Measurements from ENCODE around the gene KPNA2.
"Not testable (repeated sequence)": the region's sequence is repeated elsewhere in the genome, so short reads cannot be mapped to it uniquely, and the experiment has no call there.

The KPNA2 gene

DNA sequence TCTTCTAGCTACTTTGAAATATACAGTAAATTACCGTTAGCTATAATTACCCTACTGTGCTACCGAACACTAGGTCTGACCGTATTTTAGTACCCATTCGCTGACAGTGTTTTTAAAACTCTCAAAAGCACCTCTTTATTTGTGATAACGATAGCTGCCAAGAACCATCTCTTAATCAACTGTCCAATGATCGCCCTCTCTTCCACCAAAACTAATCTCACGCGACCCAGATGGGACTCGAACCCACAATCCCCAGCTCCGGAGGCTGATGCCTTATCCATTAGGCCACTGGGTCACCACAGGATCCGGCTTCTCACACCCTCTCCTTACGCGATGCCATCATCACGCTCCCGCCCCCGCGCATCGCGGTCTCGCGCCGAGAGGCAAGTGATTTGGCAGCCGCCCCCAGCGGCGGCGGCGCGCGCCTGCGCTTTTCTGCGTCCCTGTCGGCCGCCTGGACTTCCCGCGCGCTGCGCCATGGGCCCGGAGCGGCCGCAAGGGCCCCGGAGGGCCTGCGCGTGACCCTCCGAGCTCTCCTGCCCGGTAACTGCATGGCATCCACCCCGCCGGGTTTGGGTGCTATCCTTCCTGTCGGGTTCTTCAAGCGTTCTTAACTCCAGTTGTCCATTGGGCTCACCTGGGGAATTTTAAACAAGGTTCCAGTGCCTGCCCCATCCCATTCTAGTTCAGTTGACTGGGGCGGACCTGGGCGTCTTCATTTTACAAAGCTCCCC lies 15.7 kb upstream of the KPNA2 start:
- peak; percentile 96 to 97 for DNase-seq (ENCODE audit: low read depth in 2 of 2)

DNA sequence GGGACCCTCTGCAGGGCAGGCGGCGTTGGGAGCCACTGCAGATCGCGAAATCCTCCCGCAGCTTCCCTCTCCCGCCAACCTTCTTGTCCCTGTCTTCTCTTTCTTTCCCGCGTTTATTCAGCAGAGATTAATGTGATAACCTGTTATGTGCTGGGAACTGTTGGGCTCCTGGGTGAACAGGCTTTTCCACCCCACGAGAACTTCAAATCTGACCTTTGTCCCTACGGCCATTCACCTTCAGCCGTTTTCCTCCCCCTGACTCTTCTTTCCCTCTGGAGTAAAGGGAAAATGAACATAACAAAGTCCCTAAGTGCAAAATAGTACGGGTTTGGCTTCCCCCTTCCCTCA lies 15.2 kb upstream of the KPNA2 start:
- DNase-seq (ENCODE audit: low read depth in 2 of 2): no peak

DNA sequence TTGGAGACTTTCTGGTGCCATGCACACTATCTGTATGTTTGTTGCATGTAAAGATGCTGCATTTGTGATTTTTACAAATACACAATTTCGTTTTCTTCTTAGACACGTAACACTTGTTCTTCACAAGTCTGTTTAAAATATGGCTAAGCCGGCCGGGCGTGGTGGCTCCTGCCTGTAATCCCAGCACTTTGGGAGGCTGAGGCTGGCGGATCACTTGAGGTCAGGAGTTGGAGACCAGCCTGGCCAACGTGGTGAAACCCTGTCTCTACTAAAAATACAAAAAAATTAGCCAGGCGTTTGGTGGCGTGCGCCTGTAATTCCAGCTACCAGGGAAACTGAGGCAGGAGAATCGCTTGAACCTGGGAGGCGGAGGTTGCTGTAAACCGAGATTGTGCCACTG lies 14.7 kb upstream of the KPNA2 start:
- not testable (repeated sequence) for DNase-seq (ENCODE audit: low read depth in 2 of 2)

DNA sequence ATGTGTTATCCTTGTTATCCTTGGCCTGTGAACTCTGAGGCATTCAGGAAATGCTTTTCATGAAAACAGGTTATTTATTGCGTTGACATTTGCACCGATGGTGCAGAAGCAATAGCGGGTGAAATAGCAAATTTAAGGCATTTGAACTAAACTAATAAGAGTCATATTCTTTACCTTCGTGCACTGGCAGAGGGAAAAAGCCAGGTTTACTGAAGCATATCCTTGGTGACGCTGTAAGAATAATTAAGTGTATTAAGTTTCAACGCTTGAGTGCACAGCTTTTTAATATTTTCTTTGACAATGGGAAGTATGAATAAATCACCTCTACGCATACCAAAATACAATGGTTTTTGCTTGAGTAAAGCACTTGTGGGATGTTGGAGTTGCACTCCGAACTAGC lies 13.6 kb upstream of the KPNA2 start:
- DNase-seq (ENCODE audit: low read depth in 2 of 2): no peak

DNA sequence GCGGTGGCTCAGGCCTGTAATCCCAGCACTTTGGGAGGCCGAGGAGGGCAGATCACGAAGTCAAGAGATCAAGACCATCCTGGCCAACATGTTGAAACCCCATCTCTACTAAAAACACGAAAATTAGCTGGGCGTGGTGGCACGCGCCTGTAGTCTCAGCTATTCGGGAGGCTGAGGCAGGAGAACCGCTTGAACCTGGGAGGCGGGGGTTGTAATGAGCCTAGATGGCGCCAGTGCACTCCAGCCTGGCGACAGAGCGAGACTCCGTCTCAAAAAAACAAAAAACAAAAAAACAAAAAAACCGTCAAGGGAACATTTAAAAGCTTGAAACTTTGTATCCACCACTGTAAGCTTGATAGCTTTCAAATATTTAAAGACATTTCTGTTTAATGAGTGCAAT lies 13.0 kb upstream of the KPNA2 start:
- DNase-seq (ENCODE audit: low read depth in 2 of 2): not testable (repeated sequence)

DNA sequence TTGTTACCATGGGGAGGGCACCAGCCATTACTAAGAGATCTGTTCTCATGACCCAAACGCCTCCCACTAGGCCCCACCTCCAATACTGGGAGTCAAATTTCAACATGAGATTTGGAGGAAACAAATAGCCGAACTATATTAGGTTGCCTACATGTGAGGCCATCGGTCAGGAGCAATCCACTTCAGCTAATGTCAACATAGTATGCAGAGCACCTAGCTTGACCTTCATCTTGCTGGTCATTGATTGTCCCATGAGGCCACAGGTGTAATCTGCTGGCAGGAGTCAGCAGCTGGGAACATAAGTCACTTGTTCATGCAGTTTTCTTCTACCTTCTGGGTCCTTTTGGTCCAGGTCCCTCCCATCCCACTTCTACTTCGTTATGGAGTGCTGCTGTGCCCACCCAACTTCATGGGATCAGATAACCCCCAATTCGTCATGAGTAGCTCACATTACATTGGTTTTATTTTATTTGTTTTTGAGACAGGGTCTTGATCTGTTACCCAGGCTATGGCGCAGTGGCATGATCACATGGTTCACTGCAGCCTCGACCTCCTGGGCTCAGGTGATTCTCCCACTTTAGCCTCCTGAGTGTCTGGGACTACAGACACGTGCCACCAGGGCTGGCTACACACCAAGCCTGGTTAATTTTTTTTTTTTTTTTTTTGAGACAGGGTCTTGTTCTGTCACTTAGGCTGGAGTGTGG lies 5.9 kb upstream of the KPNA2 start:
- DNase-seq (ENCODE audit: low read depth in 2 of 2): no peak

DNA sequence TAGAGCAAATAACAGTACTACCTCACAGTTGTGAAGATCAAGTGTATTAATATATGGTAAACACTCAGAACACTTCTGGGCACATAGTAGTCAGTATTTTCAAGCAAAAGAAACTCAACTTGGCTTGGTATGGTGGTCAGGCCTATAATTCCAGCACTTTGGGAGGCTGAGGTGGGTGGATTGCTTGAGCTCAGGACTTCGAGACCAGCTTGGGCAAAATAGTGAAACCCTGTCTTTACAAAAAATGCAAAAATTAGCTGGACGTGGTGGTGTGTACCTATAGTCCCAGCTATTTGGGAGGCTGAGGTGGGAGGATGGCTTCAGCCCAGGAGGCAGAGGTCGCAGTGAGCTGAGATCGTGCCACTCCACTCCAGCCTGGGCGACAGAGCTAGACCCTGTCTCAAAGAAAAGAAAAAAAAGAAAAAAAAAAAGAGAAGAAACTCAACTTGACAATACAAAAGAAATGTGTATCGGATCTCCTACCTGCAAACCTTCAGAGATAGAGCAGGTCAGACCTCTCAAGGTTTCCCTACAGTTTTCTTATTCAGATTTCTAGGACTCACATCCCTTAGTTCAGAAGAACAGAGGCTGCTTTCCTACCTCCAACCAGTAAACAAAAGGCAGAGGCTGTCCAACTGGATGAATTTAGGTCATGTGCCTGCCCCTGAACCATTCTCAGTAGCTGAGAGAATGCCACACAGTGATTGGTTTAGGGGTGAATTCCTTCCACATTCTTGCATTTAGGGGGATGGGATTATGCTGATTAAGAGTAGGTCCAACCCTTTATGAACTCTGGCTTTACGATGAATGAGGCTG lies 1.7 kb upstream of the KPNA2 start:
- DNase-seq (ENCODE audit: low read depth in 2 of 2): no peak

DNA sequence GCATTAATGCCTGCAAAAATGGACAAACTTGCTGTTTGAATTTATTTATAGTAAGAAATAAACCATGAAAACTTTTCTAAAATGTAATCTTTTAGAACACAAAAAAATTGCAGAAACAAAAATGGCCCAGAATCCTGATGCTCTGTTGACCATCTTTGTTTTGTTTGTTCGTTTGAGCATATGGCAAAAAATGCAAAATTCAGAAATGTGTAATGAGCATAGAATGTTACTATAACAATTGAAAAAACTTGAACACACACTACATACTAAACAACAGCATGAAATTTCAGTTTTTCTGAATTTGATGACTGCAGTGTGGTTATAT lies 1.1 kb upstream of the KPNA2 start:
- DNase-seq (ENCODE audit: low read depth in 2 of 2): no peak

DNA sequence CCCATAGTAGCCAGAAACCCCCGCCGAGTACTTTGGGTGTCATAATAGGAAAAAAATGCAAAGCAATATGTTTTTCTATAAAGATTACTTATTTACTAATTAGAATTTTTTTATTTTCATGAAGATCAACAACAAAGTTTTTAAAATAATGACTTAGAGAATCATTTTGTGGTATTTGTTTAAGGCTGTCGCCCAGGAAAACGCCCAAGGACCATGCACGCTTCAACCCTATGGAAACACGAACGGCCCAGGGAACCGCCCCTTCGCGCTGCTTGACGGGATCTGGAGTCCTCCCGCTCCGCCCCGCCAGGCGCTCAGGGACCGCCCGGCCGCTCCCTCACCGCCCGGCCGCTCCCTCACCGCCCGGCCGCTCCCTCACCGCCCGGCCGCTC lies 408 bp upstream of the KPNA2 start:
- peak; percentile 68 to 74 for DNase-seq (ENCODE audit: low read depth in 2 of 2)

DNA sequence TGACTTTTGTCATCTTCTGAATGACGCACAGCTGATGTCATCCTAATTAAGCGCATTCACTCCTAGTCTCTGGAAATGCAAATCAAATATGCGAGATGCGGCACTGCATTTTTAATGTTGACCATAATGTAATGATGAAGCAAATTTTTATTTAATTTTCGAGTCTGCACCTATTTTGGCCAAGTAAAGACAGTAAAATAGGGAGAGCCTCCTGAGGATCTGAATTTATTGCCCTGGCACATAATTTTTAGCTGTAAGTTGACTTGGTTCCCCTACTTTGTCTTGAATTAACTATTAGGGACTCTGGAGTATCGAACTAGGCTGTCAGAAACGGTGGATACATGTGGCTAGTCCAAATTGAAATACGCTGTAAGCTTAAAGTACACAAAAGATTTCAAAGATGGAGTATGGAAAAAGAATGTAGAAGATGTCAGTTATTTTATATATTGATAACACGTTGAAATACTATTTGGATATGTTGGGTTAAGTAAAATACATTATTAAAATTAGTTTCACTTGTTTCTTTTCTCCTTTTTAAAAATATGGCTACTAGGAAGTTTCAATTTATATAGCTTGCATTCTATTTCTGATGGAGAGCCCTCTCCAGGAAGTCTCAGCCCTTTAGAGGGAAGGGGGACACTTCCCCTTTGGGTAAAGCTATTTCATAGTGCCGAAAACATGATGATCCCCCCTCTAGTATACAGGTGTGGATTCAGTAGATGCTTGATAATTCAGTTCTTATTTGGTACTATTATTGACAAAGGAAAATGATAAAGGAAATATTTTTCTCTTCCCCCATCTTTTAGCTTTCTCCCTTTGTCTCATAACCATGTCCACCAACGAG lies 991 bp downstream of the KPNA2 start:
- DNase-seq (ENCODE audit: low read depth in 2 of 2): no peak

DNA sequence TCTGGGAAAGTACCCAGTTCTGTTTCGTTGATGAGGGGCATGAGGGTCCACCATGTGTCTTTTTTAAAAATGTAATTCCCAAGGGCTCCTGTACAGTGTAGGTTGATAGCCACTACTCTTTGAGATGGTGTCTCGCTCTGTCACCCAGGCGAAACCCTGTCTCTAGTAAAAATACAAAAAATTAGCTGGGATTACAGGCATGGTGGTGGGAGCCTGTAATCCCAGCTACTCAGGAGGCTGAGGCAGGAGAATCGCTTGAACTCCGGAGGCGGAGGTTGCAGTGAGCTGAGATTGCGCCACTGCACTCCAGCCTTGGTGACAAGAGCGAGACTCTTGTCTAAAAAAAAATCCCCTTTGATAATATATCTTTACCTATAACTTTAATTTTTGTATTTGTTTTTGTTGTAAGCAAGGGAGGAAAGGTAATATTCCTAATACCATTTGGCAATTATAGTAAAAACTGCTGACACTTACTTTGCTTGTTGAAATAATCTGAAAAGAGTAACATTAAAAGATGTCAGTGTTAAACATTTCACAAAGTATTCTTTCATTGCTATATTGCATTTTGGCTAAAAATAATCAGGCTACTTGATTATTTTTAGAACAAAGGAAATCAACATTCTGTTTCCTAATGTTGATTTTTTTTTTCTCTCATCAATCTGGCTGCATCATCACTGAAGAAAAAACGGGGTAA lies 11.8 kb downstream of the KPNA2 start:
- no peak for DNase-seq (ENCODE audit: low read depth in 2 of 2)

DNA sequence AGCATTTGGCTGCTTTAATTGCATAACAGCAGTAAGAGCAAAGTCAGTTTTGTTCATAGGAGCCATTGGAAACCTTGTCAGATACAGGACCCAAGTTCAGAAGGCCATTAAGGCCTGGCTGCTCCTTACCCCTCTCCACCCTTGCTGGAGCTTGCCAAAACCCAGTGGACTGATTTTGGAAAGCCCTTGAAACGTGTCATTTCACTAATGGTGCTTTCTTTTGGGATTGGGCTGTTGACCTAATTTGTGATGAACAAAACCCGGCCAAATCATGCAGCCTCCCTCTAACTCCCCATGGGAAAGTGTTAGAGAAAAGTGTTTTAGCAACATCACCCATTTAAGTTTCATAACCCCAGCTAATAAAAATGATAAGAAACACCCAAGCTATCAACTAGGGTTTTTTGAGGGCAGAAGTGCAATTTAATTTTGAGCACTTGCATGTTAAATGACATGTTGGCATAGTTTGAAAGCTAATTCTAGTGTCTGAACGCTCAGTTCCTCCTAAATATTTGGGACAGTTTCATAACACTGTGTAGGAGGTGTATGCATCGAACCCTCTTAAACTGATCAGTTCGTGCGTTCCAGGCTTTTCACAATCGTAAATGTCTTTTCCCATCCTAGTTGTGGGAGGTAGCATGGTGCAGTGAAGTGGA lies 12.5 kb downstream of the KPNA2 start:
- not testable (repeated sequence) for DNase-seq (ENCODE audit: low read depth in 2 of 2)

DNA sequence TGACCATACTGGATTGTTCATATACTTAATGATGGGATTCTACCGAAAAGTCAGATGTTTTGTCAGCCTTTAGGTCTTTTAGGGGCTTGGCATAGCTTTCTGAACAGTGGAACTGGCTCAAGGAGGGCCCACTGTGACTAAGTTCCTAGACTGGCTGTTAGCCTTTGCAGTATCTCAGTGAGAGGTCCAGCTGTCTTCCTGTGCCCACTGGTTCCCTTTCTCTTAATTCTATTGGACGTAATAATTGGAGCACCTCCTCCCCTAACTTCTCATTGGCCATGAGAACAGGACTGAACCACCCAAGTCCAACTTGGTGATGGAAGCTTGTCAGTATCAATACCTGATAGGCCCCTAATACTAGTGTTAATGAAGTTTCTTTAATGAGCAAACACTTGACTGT lies 13.5 kb downstream of the KPNA2 start:
- DNase-seq (ENCODE audit: low read depth in 2 of 2): no peak

DNA sequence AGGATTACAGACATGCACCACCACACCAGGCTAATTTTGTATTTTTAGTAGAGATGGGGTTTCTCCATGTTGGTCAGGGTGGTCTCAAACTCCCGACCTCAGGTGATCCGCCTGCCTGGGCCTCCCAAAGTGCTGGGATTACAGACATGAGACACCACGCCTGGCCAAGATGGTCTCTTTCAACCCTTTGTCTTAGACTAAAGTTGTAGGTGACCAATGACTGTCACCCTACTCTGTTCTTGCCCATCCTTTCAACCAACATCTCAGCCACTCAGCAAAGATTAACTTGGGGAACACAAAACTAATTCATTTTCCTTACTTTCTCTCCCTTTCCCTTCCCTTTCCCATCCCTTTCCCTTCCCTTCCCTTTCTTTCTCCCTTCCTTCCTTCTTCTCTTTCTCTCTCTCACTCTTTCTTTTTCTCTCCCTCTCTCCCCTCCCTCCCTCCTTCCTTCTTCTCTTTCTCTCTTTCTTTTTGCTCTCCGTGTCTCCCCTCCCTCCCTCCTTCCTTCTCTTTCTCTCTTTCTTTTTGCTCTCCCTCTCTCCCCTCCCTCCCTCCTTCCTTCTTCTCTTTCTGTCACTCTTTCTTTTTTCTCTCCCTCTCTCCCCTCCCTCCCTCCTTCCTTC lies 14.4 kb downstream of the KPNA2 start:
- DNase-seq (ENCODE audit: low read depth in 2 of 2): not testable (repeated sequence)

DNA sequence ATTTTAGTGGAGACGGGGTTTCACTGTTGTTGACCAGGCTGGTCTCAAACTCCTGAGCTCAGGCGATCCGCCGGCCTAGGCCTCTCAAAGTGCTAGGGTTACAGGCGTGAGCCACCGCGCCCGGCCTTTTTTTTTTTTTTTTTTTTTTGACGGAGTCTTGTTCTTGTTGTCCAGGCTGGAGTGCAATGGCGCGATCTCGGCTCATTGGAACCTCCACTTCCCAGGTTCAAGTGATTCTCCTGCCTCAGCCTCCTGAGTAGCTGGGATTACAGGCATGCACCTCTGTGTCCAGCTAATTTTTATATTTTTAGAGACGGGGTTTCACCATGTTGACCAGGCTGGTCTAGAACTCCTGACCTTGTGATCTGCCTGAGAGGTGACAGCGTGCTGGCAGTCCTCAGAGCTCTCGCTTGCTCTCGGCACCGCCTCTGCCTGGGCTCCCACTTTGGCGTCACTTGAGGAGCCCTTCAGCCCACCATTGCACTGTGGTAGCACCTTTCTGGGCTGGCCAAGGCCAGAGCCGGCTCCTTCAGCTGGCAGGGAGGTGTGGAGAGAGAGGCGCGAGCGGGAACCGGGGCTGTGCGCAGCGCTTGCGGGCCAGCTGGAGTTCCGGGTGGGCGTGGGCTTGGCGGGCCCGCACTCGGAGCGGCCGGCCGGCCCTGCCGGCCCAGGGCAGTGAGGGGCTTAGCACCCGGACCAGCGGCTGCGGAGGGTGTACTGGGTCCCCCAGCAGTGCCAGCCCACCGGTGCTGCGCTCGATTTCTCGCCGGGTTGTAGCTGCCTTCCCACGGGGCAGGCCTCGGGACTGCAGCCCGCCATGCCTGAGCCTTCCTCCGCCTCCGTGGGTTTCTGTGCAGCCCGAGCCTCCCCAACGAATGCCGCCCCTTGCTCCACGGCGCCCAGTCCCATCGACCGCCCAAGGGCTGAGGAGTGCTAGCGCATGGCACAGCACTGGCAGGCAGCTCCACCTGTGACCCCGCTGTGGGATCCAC lies 16.1 kb downstream of the KPNA2 start:
- not testable (repeated sequence) for DNase-seq (ENCODE audit: low read depth in 2 of 2)

DNA sequence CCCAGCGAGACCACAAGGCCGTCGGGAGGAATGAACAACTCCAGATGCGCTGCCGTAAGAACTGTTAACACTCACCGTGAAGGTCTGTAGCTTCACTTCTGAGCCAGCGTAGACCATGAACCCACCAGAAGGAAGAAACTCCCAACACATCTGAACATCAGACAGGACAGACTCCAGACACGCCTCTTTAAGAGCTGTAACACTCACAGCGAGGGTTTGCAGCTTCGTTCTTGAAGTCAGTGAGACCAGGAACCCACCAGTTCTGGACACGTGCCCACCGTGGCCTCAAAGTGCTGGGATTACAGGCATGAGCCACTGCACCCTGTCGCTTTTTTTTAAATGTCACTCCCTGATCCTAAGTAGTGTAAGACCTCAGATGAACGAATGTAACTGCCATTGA lies 17.3 kb downstream of the KPNA2 start:
- DNase-seq (ENCODE audit: low read depth in 2 of 2): no peak

DNA sequence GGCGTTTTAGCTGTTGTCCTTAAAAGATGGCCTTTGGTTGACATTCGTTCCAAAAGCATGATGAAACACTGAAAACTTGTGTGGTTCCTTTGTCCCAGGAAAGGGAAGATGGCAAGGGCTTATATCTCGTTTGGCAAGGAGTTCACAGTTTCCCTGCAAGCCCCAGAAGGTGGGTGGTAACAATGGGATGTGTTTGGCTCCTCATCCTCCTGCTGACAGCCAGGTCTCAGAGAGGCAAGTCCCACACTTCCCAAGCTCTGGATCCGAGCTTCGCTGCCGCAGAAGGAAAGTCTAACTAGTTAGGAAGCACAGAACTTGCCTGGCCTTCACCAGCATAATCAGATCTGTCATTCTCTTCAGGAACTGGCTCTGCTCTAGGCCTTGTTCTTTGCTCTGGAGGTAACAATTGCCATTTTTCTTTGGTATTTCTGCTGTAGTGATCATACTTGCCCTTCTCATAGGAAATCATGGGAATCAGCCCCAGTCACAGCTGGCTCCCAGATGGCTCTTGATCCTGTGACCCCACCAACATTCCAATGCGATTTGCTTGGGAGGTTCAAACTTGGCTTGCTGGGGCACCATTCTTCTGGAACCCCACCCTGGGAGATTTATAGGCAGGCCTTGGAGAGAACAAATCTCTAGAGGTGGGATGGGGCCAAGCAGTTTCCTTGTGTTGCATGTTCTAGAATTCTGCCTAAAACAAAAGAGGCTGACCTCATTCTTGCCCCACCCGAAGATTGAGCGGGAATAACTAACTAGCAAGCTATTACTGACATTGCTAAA lies 17.9 kb downstream of the KPNA2 start:
- no peak for DNase-seq (ENCODE audit: low read depth in 2 of 2)

DNA sequence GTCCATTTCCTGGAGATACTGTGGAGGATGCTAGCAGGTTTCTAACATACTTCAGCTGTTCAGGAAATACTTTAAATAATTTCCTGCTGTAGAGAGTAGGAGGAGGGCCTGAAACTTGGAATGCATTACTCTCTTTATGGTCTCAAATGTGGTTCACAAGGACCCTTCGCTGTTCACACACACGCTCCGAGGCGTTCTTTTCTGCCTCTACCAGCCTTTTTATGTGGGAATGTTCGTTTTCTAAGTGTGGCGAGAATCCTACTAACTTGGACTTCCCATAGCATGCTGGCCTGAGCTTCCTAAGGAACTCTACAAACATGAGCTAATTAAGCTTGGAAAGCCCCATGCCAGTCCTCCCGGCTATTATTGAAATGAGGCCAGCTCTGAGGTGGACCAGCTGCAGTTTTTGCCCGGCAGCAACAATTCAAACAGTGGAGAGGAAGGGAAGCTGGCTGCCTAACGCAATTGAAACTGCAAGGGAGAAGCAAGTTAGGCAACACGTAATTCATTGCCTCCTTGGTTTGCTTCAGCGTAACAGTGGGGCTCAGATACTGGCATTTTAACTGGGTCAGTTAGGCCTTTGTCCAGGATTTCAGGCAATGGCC lies 18.9 kb downstream of the KPNA2 start:
- no peak for DNase-seq (ENCODE audit: low read depth in 2 of 2)
